Peyer's patch (tissue), 4 donors: ENCODE data around the gene SPECC1L.

Experiments
- CTCF ChIP-seq, 6 experiments: fragments of 450-650 bp in 4 of 6; fragments of 200-600 bp in 2 of 6; sonication (generic) in 1 of 6; IDR thresholded peaks; one replicate each; pipeline ENCODE4 v1.5.1; 2017 to 2019; ENCODE audit warnings: antibody characterized with exemption in 6 of 6, mild to moderate bottlenecking in 3 of 6, moderate library complexity in 1 of 6
- POLR2A ChIP-seq, 2 donors: fragments of 450-650 bp; IDR thresholded peaks; one replicate each; pipeline ENCODE4 v1.5.1; 2017; ENCODE audit warnings: antibody characterized with exemption in 2 of 2, mild to moderate bottlenecking in 2 of 2, moderate library complexity in 2 of 2

- no peak for TF ChIP-seq CTCF (IDR thresholded peaks at IDR 0.05)
- no peak for TF ChIP-seq POLR2A (IDR thresholded peaks at IDR 0.05)
Measured at GRCh38 chr22:24350627-24351026, 80.0 kb downstream of the SPECC1L start.
